Stimulated activated CD8-positive, alpha-beta memory T cell treated with anti-CD3 and anti-CD28 coated beads, Interleukin-15, amount 100 ng/mL, for 48 hours (primary cell): ENCODE data around the gene PLA2G2F.

ENCODE experiments used
- DNase-seq, 2 donors: peaks; one replicate each; pipeline ENCODE4 v3.0.0-alpha.2; 2020; ENCODE audit warnings: low read depth in 2 of 2

The PLA2G2F gene

GRCh38 chr1:20188455-20188817, 49.3 kb downstream of the PLA2G2F start:
- no peak for DNase-seq

GRCh38 chr1:20189664-20190063, 50.5 kb downstream of the PLA2G2F start:
- no peak for DNase-seq

GRCh38 chr1:20190256-20191160, 51.4 kb downstream of the PLA2G2F start:
- DNase-seq: no peak

- no peak for DNase-seq
These were observed 52.2 kb downstream of the PLA2G2F start for GRCh38 chr1:20191266-20191825.

DNA sequence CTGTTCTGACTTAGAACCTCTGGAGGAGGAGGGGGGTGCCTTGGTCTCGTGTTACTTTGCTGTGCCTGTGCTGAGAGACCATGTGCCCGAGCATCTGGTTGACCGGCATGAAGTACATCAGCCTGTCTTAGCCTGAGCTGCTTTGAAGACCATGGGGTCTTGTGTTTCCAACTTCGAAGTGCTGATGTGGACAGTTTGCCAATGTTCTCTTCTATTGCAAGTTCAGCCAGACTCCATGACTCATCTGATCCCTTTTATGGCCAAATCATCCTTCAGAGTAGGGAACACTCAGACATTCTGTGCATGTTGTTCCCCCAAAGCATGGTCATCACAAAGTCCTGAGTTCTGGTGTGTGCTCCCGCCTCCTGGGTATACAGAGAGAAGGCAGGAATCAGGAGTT, 53.2 kb downstream of the PLA2G2F start:
- no peak for DNase-seq

DNA sequence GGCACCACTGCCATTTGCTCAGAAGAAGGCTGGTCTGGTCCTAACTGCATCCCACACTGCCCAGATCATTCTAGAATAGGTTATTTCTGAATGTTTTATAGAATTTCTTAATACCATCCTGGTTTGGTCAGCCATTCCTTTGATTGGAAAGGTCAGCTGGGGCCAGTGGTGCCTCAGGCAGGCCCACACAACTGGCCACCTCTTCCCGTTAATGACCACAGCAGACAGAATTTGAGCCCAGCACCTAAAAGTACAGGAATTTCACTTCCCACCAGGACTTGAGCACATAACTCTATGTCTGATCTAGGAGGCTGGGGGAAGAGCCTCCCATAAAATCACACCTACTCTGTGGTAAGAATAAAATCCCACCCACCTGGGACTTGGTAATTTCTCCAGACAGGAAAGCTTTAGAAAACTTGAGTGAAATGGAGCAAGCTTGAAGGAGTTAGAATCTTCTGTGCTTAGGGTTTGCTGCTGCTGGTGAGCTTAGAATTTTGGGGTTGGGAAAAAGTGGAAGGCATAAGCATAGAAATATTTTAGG, 53.8 kb downstream of the PLA2G2F start:
- no peak for DNase-seq

DNA sequence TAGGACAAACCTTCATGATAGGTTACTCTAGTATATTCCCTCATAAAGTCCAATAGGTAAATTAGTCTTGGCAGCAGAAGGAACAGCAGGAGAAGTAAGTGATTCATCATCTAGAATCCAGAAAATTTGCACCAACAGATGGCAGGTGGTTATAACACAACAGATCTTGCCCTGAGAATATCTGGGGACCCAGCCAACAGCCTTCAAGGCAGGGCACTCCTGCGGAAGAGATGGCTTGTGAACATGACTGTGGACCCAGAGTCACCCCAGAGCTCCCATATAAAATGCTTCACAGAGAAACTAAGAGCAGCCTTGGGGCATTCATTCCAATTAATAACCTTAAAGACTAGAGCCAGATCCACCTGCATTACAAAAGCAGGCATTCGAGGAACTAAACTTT, 55.1 kb downstream of the PLA2G2F start:
- no peak for DNase-seq

DNA sequence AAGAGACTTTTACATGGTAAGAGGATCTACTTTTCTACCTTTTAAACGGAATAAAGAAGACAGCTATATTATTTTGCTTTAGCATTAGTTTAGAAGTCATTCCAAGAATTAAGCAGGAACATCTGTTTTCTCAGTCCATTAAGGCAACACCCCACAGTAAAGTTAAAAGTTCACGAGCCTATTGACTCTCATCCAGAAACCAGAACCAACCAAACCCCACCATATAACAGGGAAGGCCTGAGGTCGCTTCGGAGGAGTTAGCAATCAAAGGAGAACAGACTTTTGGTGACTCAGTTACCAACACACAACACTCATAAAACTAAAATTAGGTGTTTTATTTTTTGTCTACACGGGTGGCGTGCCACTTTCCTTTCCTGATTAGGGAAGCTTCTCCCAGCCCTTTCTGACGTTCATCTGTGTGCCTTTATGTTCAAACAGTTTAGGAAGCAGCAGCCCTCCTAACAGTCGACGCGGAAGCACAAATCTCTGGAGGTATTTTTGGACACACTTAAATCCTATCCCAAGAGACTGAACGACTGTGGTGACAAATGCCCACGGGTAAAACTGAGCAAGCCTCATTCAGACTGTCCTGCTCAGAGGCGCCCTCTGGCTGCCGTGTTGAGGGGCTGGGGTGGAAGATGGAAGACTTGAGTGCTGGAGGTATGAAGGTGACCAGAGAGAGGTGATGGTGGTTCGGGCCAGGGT, 55.8 kb downstream of the PLA2G2F start:
- DNase-seq: peak in 1 of 2 donors; percentile 48

- DNase-seq: no peak
These were observed 56.3 kb downstream of the PLA2G2F start for GRCh38 chr1:20195462-20195780.

DNA sequence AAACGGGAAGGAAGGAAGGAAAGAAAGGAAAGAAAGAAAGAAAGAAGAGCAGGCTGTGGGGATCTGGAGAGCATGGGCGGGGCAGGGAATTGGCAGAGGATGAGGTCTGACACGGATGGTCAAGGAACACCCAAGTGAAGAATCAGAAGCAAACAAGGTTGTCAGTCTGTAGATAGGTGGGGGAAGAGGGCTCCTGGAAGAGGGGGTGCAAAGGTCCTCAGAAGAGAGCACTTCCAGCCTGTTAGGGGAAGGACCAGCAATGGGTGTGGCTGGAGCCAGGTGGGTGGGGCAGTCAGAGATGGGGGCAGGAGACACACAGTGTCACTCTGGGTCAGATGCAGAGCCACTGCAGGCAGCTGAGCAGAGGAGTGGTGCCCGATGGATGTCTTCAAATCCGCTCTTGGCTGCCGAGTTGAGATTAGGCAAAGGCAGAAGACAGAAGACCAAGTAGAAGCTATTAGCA, 58.2 kb downstream of the PLA2G2F start:
- no peak for DNase-seq

DNA sequence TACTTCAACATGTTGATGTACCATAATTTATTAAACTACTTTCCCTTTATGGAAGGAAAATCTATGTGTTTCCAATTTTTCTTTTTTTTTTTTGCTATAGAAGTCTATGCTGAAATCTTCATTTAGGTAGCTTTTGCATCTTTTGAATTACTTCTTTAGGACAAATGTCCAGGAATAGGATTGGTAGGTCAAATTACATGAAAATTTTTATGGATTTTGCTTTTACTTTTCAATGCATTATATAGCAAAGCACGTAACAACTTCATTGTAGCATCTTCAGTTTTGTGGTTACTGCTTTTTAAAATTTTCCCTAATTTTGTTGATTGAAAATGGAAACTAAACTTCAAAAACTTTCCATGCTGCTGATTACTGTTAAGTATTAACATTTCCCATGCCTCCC, 59.2 kb downstream of the PLA2G2F start:
- DNase-seq: no peak

DNA sequence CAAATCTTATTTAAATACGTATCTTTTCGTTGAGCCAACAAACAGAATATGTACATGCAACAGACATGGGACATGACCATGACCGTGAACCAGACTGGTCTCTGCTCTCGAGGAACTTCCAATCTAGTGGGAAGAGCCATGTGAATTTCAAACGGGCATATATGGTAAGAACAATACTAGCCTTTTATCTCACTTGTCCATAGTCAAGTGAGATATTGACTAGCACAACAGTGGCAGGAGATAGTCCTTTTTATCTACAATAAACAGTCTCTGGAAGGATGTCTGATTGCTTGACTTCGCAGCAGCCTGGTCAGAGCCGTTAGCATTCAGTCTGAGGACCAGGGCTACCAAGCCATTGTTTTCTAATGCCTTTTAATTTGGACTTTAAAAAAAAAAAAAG, 59.8 kb downstream of the PLA2G2F start:
- no peak for DNase-seq

DNA sequence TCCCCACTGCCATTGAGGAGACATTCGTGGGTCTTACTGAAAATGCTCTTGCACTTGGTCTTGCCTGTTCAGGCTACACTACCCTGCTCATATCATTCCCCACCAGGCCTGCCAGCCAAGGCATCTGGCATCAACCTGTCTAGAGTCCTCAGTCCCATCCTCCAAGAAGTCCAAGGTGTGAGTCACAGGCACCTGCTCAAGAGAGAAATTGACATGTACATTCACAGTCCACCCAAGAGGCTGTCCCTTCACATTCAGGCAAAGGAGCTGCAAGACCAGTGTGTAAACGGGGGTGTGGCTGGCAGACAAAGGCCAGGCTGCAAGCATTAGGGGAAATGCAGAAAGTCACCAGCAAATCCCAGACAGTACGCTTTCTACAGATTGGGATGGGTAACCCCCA, 60.3 kb downstream of the PLA2G2F start:
- DNase-seq: no peak

DNA sequence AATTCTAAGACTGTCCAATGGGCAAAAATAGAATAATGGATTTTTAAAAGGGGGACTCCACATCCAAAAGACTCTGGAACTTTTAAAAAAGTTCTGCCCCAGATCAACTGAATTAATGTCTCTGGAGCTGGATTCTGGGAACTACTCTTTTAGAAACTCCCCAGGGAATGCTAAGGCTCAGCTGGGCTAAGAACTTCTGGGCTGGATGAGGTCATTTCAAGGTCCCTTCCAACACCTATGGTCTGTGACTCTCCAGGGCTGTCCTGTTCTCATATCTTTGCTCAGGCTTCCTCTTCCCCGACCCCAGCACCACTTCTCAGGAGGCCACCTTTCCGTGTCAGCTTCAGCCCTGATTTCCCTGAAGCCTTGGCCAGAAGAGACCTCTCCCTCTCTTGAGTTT, 60.7 kb downstream of the PLA2G2F start:
- no peak for DNase-seq
